K562 treated with DMSO at 1 percent for 48 hours (cell line): ENCODE results near the gene PCDHGA8. TPM values are rescaled to one million over a fixed set of nuclear protein-coding genes. Genes with fewer than 3 reads are reported as not detected.

Experiments
- total RNA-seq: library from RNA; unstranded; fragments of 300-600 nt; gene quantifications from 2 replicates; pipeline ENCODE4 v1.2.3, GENCODE V29; 2022; ENCODE audit warnings: low replicate concordance; ENCODE audit errors: extremely low read depth

The PCDHGA8 gene
- total RNA-seq, 1 experiment from 2014 or later, result not detected

GRCh38 chr5:141417494-141418172, 25.2 kb downstream of the PCDHGA8 start, which contains the start of gene PCDHGB7:
Gene PCDHGB7 (plus strand): TSS chr5:141417677. CDS start chr5:141417860, 183 bp downstream.

GRCh38 chr5:141420855-141421488, 28.5 kb downstream of the PCDHGA8 start, which contains the start of gene PCDHGA11:
Gene PCDHGA11 (plus strand): TSS chr5:141421051. CDS start chr5:141421228, 177 bp downstream.

GRCh38 chr5:141430332-141431113, 38.1 kb downstream of the PCDHGA8 start, which contains the start of gene PCDHGA12:
Gene PCDHGA12 (plus strand): TSS chr5:141430507. CDS start chr5:141430760, 253 bp downstream.

Other genes with a start within 250 kb of the PCDHGA8 start
- not detected in 2 replicates for gene PCDHB6, start 242.6 kb upstream of the PCDHGA8 start, total RNA-seq
- gene PCDHB7, start 220.0 kb upstream of the PCDHGA8 start, total RNA-seq, result not detected in 2 replicates
- not detected in 2 replicates for gene PCDHB8, start 214.8 kb upstream of the PCDHGA8 start, total RNA-seq
- not detected in 2 replicates for gene PCDHB16, start 210.2 kb upstream of the PCDHGA8 start, total RNA-seq
- gene PCDHB9, start 205.5 kb upstream of the PCDHGA8 start, total RNA-seq, result not detected in 2 replicates
- not detected in 2 replicates for gene PCDHB10, start 200.3 kb upstream of the PCDHGA8 start, total RNA-seq
- not detected in 2 replicates for gene PCDHB11, start 193.0 kb upstream of the PCDHGA8 start, total RNA-seq
- gene PCDHB12, start 183.9 kb upstream of the PCDHGA8 start, total RNA-seq, result not detected in 2 replicates
- gene PCDHB13, start 178.7 kb upstream of the PCDHGA8 start, total RNA-seq, result not detected in 2 replicates
- gene PCDHB14, start 169.3 kb upstream of the PCDHGA8 start, total RNA-seq, result not detected in 2 replicates
- gene PCDHB15, start 147.2 kb upstream of the PCDHGA8 start, total RNA-seq, result not detected in 2 replicates
- not detected in 2 replicates for gene SLC25A2, start 88.6 kb upstream of the PCDHGA8 start, total RNA-seq
- gene TAF7, start 71.8 kb upstream of the PCDHGA8 start, total RNA-seq, result not detected in 2 replicates
- gene PCDHGA1, start 62.1 kb upstream of the PCDHGA8 start, total RNA-seq, result not detected in 2 replicates
- gene PCDHGA2, start 53.9 kb upstream of the PCDHGA8 start, total RNA-seq, result not detected in 2 replicates
- not detected in 2 replicates for gene PCDHGA3, start 48.8 kb upstream of the PCDHGA8 start, total RNA-seq
- gene PCDHGB1, start 42.5 kb upstream of the PCDHGA8 start, total RNA-seq, result not detected in 2 replicates
- gene PCDHGA4, start 37.6 kb upstream of the PCDHGA8 start, total RNA-seq, result not detected in 2 replicates
- not detected in 2 replicates for gene PCDHGB2, start 32.6 kb upstream of the PCDHGA8 start, total RNA-seq
- gene PCDHGA5, start 28.5 kb upstream of the PCDHGA8 start, total RNA-seq, result not detected in 2 replicates
- gene PCDHGB3, start 22.4 kb upstream of the PCDHGA8 start, total RNA-seq, result not detected in 2 replicates
- not detected in 2 replicates for gene PCDHGA6, start 18.7 kb upstream of the PCDHGA8 start, total RNA-seq
- not detected in 2 replicates for gene PCDHGA7, start 9.9 kb upstream of the PCDHGA8 start, total RNA-seq
- gene PCDHGB4, start 4.9 kb upstream of the PCDHGA8 start, total RNA-seq, result not detected in 2 replicates
- gene PCDHGB5, start 5.3 kb downstream of the PCDHGA8 start, total RNA-seq, result not detected in 2 replicates
- gene PCDHGA9, start 10.1 kb downstream of the PCDHGA8 start, total RNA-seq, result not detected in 2 replicates
- not detected in 2 replicates for gene PCDHGB6, start 15.4 kb downstream of the PCDHGA8 start, total RNA-seq
- not detected in 2 replicates for gene PCDHGA10, start 20.4 kb downstream of the PCDHGA8 start, total RNA-seq
- not detected in 2 replicates for gene PCDHGB7, start 25.0 kb downstream of the PCDHGA8 start, total RNA-seq
- gene PCDHGA11, start 28.4 kb downstream of the PCDHGA8 start, total RNA-seq, result not detected in 2 replicates
- gene PCDHGA12, start 37.9 kb downstream of the PCDHGA8 start, total RNA-seq, result not detected in 2 replicates
- gene PCDHGC3, start 83.3 kb downstream of the PCDHGA8 start, total RNA-seq, result not detected in 2 replicates
- gene PCDHGC4, start 92.4 kb downstream of the PCDHGA8 start, total RNA-seq, result not detected in 2 replicates
- not detected in 2 replicates for gene PCDHGC5, start 96.4 kb downstream of the PCDHGA8 start, total RNA-seq
- 287 TPM in 1 of 2 replicates, not detected in the other for gene DIAPH1, start 226.4 kb downstream of the PCDHGA8 start, total RNA-seq
- gene HDAC3, start 244.2 kb downstream of the PCDHGA8 start, total RNA-seq, result not detected in 2 replicates
- gene RELL2, start 244.4 kb downstream of the PCDHGA8 start, total RNA-seq, result not detected in 2 replicates